ENCODE measurements around the gene TUBA4A. TPM values are rescaled to one million over a fixed set of nuclear protein-coding genes. Genes with fewer than 3 reads are reported as not detected.

The TUBA4A gene
- total and polyA plus RNA-seq, 9 of the 15 experiments (the other 6 are each of a cell fraction or from before 2014, with no cell fraction given) = 25.1 to 174 (median 42.4) TPM

DNA sequence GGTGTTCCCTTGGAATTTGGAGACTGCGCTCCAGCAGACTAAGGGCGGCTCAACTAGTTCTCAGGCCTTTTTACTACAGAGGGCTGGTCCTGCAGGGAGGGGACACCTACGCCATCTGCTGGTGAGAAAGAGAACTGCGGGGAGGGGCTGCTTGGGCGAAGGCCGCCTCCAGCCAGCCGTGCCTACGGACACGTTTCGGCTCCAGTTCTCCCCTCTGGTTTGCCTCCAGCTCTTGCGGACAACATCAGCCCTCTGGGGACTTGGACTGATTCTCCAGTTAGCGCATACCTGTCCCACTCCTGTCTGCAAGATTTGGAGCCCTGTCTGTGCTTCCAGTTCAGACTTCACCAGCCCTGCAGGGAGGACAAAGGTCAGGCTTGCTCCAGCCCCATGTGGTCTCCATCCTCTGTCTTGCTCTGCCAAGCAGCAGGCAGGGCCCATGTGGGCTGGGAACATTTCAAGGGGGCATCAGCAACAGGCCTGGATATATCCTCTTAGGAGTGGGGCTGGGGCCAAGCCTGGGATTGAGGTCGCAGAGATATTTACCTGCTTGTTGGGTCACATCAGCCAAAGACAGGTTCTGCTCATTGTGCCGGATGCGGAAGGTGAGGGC, 45.1 kb upstream of the TUBA4A start (continued):
- TF ChIP-seq, protein P1, sequence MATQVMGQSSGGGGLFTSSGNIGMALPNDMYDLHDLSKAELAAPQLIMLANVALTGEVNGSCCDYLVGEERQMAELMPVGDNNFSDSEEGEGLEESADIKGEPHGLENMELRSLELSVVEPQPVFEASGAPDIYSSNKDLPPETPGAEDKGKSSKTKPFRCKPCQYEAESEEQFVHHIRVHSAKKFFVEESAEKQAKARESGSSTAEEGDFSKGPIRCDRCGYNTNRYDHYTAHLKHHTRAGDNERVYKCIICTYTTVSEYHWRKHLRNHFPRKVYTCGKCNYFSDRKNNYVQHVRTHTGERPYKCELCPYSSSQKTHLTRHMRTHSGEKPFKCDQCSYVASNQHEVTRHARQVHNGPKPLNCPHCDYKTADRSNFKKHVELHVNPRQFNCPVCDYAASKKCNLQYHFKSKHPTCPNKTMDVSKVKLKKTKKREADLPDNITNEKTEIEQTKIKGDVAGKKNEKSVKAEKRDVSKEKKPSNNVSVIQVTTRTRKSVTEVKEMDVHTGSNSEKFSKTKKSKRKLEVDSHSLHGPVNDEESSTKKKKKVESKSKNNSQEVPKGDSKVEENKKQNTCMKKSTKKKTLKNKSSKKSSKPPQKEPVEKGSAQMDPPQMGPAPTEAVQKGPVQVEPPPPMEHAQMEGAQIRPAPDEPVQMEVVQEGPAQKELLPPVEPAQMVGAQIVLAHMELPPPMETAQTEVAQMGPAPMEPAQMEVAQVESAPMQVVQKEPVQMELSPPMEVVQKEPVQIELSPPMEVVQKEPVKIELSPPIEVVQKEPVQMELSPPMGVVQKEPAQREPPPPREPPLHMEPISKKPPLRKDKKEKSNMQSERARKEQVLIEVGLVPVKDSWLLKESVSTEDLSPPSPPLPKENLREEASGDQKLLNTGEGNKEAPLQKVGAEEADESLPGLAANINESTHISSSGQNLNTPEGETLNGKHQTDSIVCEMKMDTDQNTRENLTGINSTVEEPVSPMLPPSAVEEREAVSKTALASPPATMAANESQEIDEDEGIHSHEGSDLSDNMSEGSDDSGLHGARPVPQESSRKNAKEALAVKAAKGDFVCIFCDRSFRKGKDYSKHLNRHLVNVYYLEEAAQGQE (IDR thresholded peaks at IDR 0.05; ENCODE audit: borderline replicate concordance) = peak; percentile 79
- TF ChIP-seq, protein P1 (CRISPR knock-in tag; IDR thresholded peaks at IDR 0.05; ENCODE audit: low read depth) = no peak
- peak in 1 of 2 experiments; percentile 70; a peak in 2 of 4 replicates for TF ChIP-seq MAZ (CRISPR knock-in tag; conservative IDR thresholded peaks at IDR 0.05 in 1 of 2, IDR thresholded peaks at IDR 0.05 in 1 of 2)
- TF ChIP-seq BHLHE40 (IDR thresholded peaks at IDR 0.05; ENCODE audit: low read length) = 0 out of 2 replicates have a peak, but pooled peaks have one; percentile 21
- TF ChIP-seq VEZF1 (CRISPR knock-in tag; IDR thresholded peaks at IDR 0.05) = peak; percentile 45; the same call in 1 of the 2 replicates
- TF ChIP-seq MTA3 (IDR thresholded peaks at IDR 0.05; ENCODE audit: borderline replicate concordance) = peak; percentile 29; the same call in 1 of the 2 replicates
- TF ChIP-seq ZNF263 (CRISPR knock-in tag; IDR thresholded peaks at IDR 0.05; ENCODE audit: borderline replicate concordance) = no peak
- no peak for TF ChIP-seq SOX6 (IDR thresholded peaks at IDR 0.05)
- peak; percentile 62; the same call in 1 of the 2 replicates for TF ChIP-seq XRCC5 (IDR thresholded peaks at IDR 0.05; ENCODE audit: low read depth, low read length)
- TF ChIP-seq SPI1 (IDR thresholded peaks at IDR 0.05; ENCODE audit: borderline replicate concordance, low read depth, low read length) = no peak
- peak; percentile 36; the same call in 1 of the 2 replicates for TF ChIP-seq CREM (IDR thresholded peaks at IDR 0.05; ENCODE audit: low read depth)
- TF ChIP-seq, protein P2, sequence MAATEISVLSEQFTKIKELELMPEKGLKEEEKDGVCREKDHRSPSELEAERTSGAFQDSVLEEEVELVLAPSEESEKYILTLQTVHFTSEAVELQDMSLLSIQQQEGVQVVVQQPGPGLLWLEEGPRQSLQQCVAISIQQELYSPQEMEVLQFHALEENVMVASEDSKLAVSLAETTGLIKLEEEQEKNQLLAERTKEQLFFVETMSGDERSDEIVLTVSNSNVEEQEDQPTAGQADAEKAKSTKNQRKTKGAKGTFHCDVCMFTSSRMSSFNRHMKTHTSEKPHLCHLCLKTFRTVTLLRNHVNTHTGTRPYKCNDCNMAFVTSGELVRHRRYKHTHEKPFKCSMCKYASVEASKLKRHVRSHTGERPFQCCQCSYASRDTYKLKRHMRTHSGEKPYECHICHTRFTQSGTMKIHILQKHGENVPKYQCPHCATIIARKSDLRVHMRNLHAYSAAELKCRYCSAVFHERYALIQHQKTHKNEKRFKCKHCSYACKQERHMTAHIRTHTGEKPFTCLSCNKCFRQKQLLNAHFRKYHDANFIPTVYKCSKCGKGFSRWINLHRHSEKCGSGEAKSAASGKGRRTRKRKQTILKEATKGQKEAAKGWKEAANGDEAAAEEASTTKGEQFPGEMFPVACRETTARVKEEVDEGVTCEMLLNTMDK (IDR thresholded peaks at IDR 0.05; ENCODE audit: borderline replicate concordance, insufficient read depth, low read depth, low read length, poor library complexity, severe bottlenecking) = peak; percentile 32
- TF ChIP-seq SMARCC2 (IDR thresholded peaks at IDR 0.05; ENCODE audit: low read depth) = no peak
- TF ChIP-seq SMC3 (conservative IDR thresholded peaks at IDR 0.05; ENCODE audit: insufficient read depth, low read depth, low read length) = peak; percentile 86
